Endothelial cell of umbilical vein (primary cell): ENCODE measurements around the gene PHC1. TPM values are rescaled to one million over a fixed set of nuclear protein-coding genes. Genes with fewer than 3 reads are reported as not detected.

Experiments
- BruUV-seq: library from RNA; stranded (reverse); fragments of 400-500 nt; replicated peaks from 2 replicates; lab custom pipeline; 2021; lab: Mats Ljungman, UMichigan
- CTCF ChIA-PET: fragments of 300-600, 350-600 bp; sonication (Branson Sonifier 250); formaldehyde crosslinking; loops from one replicate; lab custom pipeline; 2021; ENCODE audit warnings: antibody characterized with exemption, inconsistent platforms; lab: Charles Lee
- POLR2A ChIA-PET: fragments of 300-600, 350-600 bp; sonication (Branson Sonifier 250); formaldehyde crosslinking; loops from one replicate; lab custom pipeline; 2021; ENCODE audit warnings: antibody characterized with exemption, inconsistent platforms; lab: Charles Lee
- DNase-seq: peaks from one replicate; pipeline ENCODE4 v3.0.0-alpha.2; 2011; ENCODE audit warnings: low read depth, low spot score
- FAIRE-seq: peaks from 2 replicates; lab custom pipeline; 2011; peaks lifted over from hg19 to GRCh38; lab: Jason Lieb, UNC
- H2AFZ ChIP-seq: 2 replicates; pipeline ENCODE4 v1.6.0; 2012; ENCODE audit warnings: low read depth, low read length, control low read depth, inconsistent platforms
- H3K27ac ChIP-seq: 2 replicates; pipeline ENCODE4 v1.5.1; 2011; ENCODE audit warnings: low read depth, mild to moderate bottlenecking, control low read depth, low read length, moderate library complexity; ENCODE audit not compliant: insufficient read depth
- H3K27me3 ChIP-seq, 2 experiments: 2 replicates each; pipeline versions ENCODE4 v1.6.0 to v1.6.1; 2011; ENCODE audit warnings: low read length in 2 of 2, mixed read lengths in 1 of 2; ENCODE audit not compliant: control insufficient read depth in 2 of 2, insufficient read depth in 2 of 2
- H3K36me3 ChIP-seq, 2 experiments: 2 replicates in 1 of 2; 3 replicates in 1 of 2; pipeline ENCODE4 v1.5.1; 2011; ENCODE audit warnings: low read length in 2 of 2, mild to moderate bottlenecking in 1 of 2, moderate library complexity in 1 of 2; ENCODE audit not compliant: control insufficient read depth in 2 of 2, insufficient read depth in 2 of 2; ENCODE audit errors: extremely low read depth in 1 of 2
- H3K4me1 ChIP-seq: 3 replicates; pipeline ENCODE4 v1.5.1; 2011; ENCODE audit warnings: mild to moderate bottlenecking, low read length; ENCODE audit not compliant: control insufficient read depth, insufficient read depth; ENCODE audit errors: extremely low read depth
- H3K4me2 ChIP-seq: 2 replicates; pipeline ENCODE4 v1.6.1; 2011; ENCODE audit warnings: low read length, control low read depth, mixed read lengths; ENCODE audit not compliant: insufficient read depth
- H3K4me3 ChIP-seq, 3 experiments: fragments of 200-600 bp in 1 of 3; sonication (generic), shearing (Covaris generic) in 1 of 3; replicated peaks in 1 of 3; 2 replicates each; pipeline ENCODE4 v1.5.1; 2011 to 2016; ENCODE audit warnings: control low read depth in 3 of 3, low read length in 3 of 3, mild to moderate bottlenecking in 2 of 3, inconsistent platforms in 1 of 3, low read depth in 1 of 3, moderate library complexity in 1 of 3; ENCODE audit not compliant: insufficient read depth in 1 of 3
- H3K79me2 ChIP-seq: 2 replicates; pipeline ENCODE4 v1.6.0; 2012; ENCODE audit warnings: low read length, inconsistent platforms; ENCODE audit not compliant: control insufficient read depth, insufficient read depth
- H3K9ac ChIP-seq: replicated peaks from 2 replicates; pipeline ENCODE3; 2011; ENCODE audit warnings: low read length, control low read depth; ENCODE audit not compliant: insufficient read depth; ENCODE audit errors: extremely low read depth
- H3K9me1 ChIP-seq: replicated peaks from 3 replicates; pipeline ENCODE4 v1.6.0; 2011; ENCODE audit warnings: mild to moderate bottlenecking, low read length; ENCODE audit not compliant: control insufficient read depth, insufficient read depth; ENCODE audit errors: extremely low read depth
- H3K9me3 ChIP-seq: replicated peaks from 2 replicates; pipeline ENCODE4 v1.5.1; 2012; ENCODE audit warnings: low read length, inconsistent platforms; ENCODE audit not compliant: control insufficient read depth, insufficient read depth
- H4K20me1 ChIP-seq: replicated peaks from 2 replicates; pipeline ENCODE3; 2011; ENCODE audit warnings: mild to moderate bottlenecking, low read length; ENCODE audit not compliant: control insufficient read depth, insufficient read depth; ENCODE audit errors: extremely low read depth
- EZH2 ChIP-seq: IDR thresholded peaks from 2 replicates; pipeline ENCODE4 v1.6.1; 2012; ENCODE audit warnings: borderline replicate concordance, low read depth, mild to moderate bottlenecking, moderate library complexity, low read length, inconsistent platforms; ENCODE audit not compliant: severe bottlenecking
- GATA2 ChIP-seq: IDR thresholded peaks from 2 replicates; pipeline ENCODE4 v1.7.0; 2011; ENCODE audit warnings: low read depth, mild to moderate bottlenecking, moderate library complexity, mixed read lengths, low read length; ENCODE audit not compliant: insufficient read length, insufficient read depth
- MYC ChIP-seq: IDR thresholded peaks from one replicate; pipeline ENCODE4 v1.6.1; 2011; ENCODE audit warnings: mild to moderate bottlenecking, low read depth, low read length
- POLR2A ChIP-seq: IDR thresholded peaks from 2 replicates; pipeline ENCODE4 v1.6.1; 2012; ENCODE audit warnings: low read depth, mild to moderate bottlenecking, control low read depth, low read length
- dilution Hi-C: fragments of 300-500 bp; cut with MboI; formaldehyde crosslinking; loops from one replicate; pipeline ENCODE4 v1.15.0; 2019; ENCODE audit warnings: low sequenced_read_pairs; ENCODE audit not compliant: extremely low pct_ligation_motif_present
- intact Hi-C: fragments of 100-400 bp; cut with micrococcal nuclease; formaldehyde crosslinking; loops from one replicate; pipeline ENCODE4 v1.10.0; 2022
- polyA plus RNA-seq, 4 experiments: library from polyadenylated mRNA; depleted of rRNA in 3 of 4; stranded (reverse) in 3 of 4; unstranded in 1 of 4; fragments of >200 nt; gene quantifications; 2 replicates each; pipeline versions ENCODE4 v1.2.1 to v1.2.3, GENCODE V29; 2011 to 2012; ENCODE audit warnings: missing spikeins in 1 of 4
- total RNA-seq: library from RNA; stranded (reverse); gene quantifications from 2 replicates; pipeline ENCODE4 v1.2.3, GENCODE V29; 2021
- TF ChIP-seq, protein P1 (sequence below), 2 donors: IDR thresholded peaks; 1 replicate in 1 of 2; 2 replicates in 1 of 2; pipeline ENCODE4 v1.5.1; 2011; ENCODE audit warnings: low read length in 2 of 2, mild to moderate bottlenecking in 2 of 2, moderate library complexity in 2 of 2, control low read depth in 1 of 2, inconsistent platforms in 1 of 2, low read depth in 1 of 2; ENCODE audit not compliant: insufficient read depth in 1 of 2; ENCODE audit errors: extremely low read depth in 1 of 2
- TF ChIP-seq, protein P2 (sequence below): IDR thresholded peaks from 2 replicates; pipeline ENCODE4 v1.6.1; 2011; ENCODE audit not compliant: insufficient read depth, insufficient read length

The PHC1 gene
- total and polyA plus RNA-seq, 2 donors (not counting 3 experiments of a cell fraction or from before 2014, with no cell fraction given): 37.3 to 66.3 TPM

GRCh38 chr12:8905546-8905945, 8.8 kb upstream of the PHC1 start:
- no peaks in the 10 kb centered on the region for H4K20me1 ChIP-seq
- no peaks in the 10 kb centered on the region for H3K9me3 ChIP-seq
- DNase-seq (no peak), FAIRE-seq (no peak)
- no peaks in the 10 kb centered on the region for H3K9me1 ChIP-seq
- BruUV-seq: no TSS peak
- CTCF ChIA-PET: interaction anchor here (1.2 to 2.4 kb wide), 2 partner anchors 15 to 248 kb away, joined by 4 to 10 read pairs; no protein-coding TSS in a partner anchor
- no peak overlapping the region for H3K4me3 ChIP-seq
- POLR2A ChIA-PET: no interaction called here
- H3K36me3 ChIP-seq: no peaks in the 10 kb centered on the region
- no peak for TF ChIP-seq GATA2
- TF ChIP-seq EZH2: no peak
- no peak for TF ChIP-seq MYC
- no peaks in the 10 kb centered on the region for H3K27me3 ChIP-seq
- H3K27ac ChIP-seq: no peak overlapping the region
- no peak overlapping the region for H2AFZ ChIP-seq
- H3K79me2 ChIP-seq: no peaks in the 10 kb centered on the region
- no peaks in the 10 kb centered on the region for H3K4me1 ChIP-seq
- dilution Hi-C loops (no loop called here), intact Hi-C loops (no loop called here)
- no peak overlapping the region for H3K9ac ChIP-seq
- H3K4me2 ChIP-seq: no peak overlapping the region

GRCh38 chr12:8906266-8907180, 7.8 kb upstream of the PHC1 start:
- H3K4me3 ChIP-seq: no peak overlapping the region
- intact Hi-C loops (no loop called here), dilution Hi-C loops (no loop called here)
- H3K9me3 ChIP-seq: no peaks in the 10 kb centered on the region
- FAIRE-seq (no peak), DNase-seq (no peak)
- H3K9ac ChIP-seq: no peak overlapping the region
- POLR2A ChIA-PET: no interaction called here
- no peak overlapping the region for H3K4me2 ChIP-seq
- H3K9me1 ChIP-seq: no peaks in the 10 kb centered on the region
- H3K4me1 ChIP-seq: no peaks in the 10 kb centered on the region
- no peaks in the 10 kb centered on the region for H3K79me2 ChIP-seq
- no peak overlapping the region for H3K27ac ChIP-seq
- CTCF ChIA-PET: interaction anchor here (0.6 to 2.4 kb wide), 6 partner anchors 11 to 249 kb away, joined by 3 to 10 read pairs (median 4); no protein-coding TSS in a partner anchor
- no peaks in the 10 kb centered on the region for H4K20me1 ChIP-seq
- H2AFZ ChIP-seq: no peak overlapping the region
- BruUV-seq: no TSS peak
- TF ChIP-seq, protein P1, sequence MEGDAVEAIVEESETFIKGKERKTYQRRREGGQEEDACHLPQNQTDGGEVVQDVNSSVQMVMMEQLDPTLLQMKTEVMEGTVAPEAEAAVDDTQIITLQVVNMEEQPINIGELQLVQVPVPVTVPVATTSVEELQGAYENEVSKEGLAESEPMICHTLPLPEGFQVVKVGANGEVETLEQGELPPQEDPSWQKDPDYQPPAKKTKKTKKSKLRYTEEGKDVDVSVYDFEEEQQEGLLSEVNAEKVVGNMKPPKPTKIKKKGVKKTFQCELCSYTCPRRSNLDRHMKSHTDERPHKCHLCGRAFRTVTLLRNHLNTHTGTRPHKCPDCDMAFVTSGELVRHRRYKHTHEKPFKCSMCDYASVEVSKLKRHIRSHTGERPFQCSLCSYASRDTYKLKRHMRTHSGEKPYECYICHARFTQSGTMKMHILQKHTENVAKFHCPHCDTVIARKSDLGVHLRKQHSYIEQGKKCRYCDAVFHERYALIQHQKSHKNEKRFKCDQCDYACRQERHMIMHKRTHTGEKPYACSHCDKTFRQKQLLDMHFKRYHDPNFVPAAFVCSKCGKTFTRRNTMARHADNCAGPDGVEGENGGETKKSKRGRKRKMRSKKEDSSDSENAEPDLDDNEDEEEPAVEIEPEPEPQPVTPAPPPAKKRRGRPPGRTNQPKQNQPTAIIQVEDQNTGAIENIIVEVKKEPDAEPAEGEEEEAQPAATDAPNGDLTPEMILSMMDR (IDR thresholded peaks at IDR 0.05; ENCODE audit: extremely low read depth in 1 of 2, insufficient read depth in 1 of 2, low read depth in 1 of 2, low read length in 2 of 2): no peak
- TF ChIP-seq, protein P2, sequence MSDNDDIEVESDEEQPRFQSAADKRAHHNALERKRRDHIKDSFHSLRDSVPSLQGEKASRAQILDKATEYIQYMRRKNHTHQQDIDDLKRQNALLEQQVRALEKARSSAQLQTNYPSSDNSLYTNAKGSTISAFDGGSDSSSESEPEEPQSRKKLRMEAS: no peak
- TF ChIP-seq GATA2: no peak
- TF ChIP-seq POLR2A: no peak
- H3K27me3 ChIP-seq: no peaks in the 10 kb centered on the region
- no peaks in the 10 kb centered on the region for H3K36me3 ChIP-seq
